ENCODE results near the gene ADAM15.

The ADAM15 gene

GRCh38 chr1:155103325-155103724 is 52.2 kb downstream of the ADAM15 start:
- no peak for TF ChIP-seq CTCF (IDR thresholded peaks at IDR 0.05)
- no peak overlapping the region for H3K4me3 ChIP-seq
- no peak for DNase-seq (ENCODE audit: low spot score)
- no peak overlapping the region for H3K27ac ChIP-seq

GRCh38 chr1:155104605-155105534 is 53.8 kb downstream of the ADAM15 start:
- no peak for DNase-seq (ENCODE audit: low spot score)
- no peak overlapping the region for H3K27ac ChIP-seq
- no peak overlapping the region for H3K4me3 ChIP-seq
- TF ChIP-seq CTCF (IDR thresholded peaks at IDR 0.05), result no peak

GRCh38 chr1:155105604-155106011 is 54.5 kb downstream of the ADAM15 start:
- Histone ChIP-seq H3K4me3 (no peak overlapping the region), H3K27ac (no peak overlapping the region)
- DNase-seq (ENCODE audit: low spot score), result no peak
- no peak for TF ChIP-seq CTCF (IDR thresholded peaks at IDR 0.05)

GRCh38 chr1:155106862-155107261 is 55.7 kb downstream of the ADAM15 start:
- TF ChIP-seq CTCF (IDR thresholded peaks at IDR 0.05), result no peak
- H3K4me3 ChIP-seq, result no peak overlapping the region
- H3K27ac ChIP-seq, result no peak overlapping the region
- DNase-seq (ENCODE audit: low spot score), result no peak

- no peak for TF ChIP-seq CTCF (IDR thresholded peaks at IDR 0.05)
Measured at GRCh38 chr1:155107309-155108264, 56.5 kb downstream of the ADAM15 start.

GRCh38 chr1:155108296-155108695 is 57.2 kb downstream of the ADAM15 start:
- no peak for DNase-seq (ENCODE audit: low spot score)
- Histone ChIP-seq H3K4me3 (no peak overlapping the region), H3K27ac (no peak overlapping the region)
- TF ChIP-seq CTCF (IDR thresholded peaks at IDR 0.05), result no peak

More at GRCh38 chr1:155107309-155108264, 56.5 kb downstream of the ADAM15 start:
- no peak overlapping the region for H3K27ac ChIP-seq
- no peak for DNase-seq (ENCODE audit: low spot score)
- H3K4me3 ChIP-seq, result no peak overlapping the region

Measured in coronary artery (tissue), 2 donors.